ENCODE results near the gene NR6A1. TPM values are rescaled to one million over a fixed set of nuclear protein-coding genes. Genes with fewer than 3 reads are reported as not detected.

Gene NR6A1
- total and polyA plus RNA-seq, 11 donors: 0.65 to 5.7 (median 1.6) TPM

DNA sequence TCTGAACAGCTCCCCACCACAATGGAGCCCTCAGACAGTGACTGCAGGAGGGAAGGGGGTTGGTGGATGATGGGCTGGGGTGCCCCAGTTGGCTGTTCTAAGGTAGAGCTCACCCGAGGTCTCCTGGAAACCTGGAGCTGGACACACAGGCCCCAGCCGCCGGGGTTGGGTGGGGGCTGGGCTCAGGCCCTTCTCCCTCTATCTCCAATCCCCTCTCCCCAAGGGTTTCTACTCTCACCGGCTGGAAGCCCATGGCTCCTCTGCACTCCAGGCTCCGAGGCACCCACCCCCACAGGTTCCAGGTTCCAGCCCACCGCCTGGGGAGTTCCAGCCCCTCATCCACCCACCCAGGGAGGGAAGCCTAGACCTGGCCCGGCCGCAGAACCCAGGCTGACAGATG, 264.7 kb downstream of the NR6A1 start:
- intact Hi-C loops (cut with DNase I): no loop called here
- ATAC-seq: no peak
- WGBS, 4 donors: 81 to 86% (median 83%) methylated on average over 4 to 8 of the region's 8 CpGs
- Histone ChIP-seq H3K27me3 (peaks cover 20 to 45% (median 41%) of the 10 kb centered on the region in 9 donors), H3K36me3 (no peaks in the 10 kb centered on the region), H3K4me1 (peaks cover 0 to 23% (median 4%) of the 10 kb centered on the region in 12 donors), H3K4me3 (no peak overlapping the region), H3K27ac (no peak overlapping the region), H3K9me3 (no peaks in the 10 kb centered on the region)
- TF ChIP-seq POLR2A (IDR thresholded peaks at IDR 0.05): no peak
- TF ChIP-seq, protein P1, sequence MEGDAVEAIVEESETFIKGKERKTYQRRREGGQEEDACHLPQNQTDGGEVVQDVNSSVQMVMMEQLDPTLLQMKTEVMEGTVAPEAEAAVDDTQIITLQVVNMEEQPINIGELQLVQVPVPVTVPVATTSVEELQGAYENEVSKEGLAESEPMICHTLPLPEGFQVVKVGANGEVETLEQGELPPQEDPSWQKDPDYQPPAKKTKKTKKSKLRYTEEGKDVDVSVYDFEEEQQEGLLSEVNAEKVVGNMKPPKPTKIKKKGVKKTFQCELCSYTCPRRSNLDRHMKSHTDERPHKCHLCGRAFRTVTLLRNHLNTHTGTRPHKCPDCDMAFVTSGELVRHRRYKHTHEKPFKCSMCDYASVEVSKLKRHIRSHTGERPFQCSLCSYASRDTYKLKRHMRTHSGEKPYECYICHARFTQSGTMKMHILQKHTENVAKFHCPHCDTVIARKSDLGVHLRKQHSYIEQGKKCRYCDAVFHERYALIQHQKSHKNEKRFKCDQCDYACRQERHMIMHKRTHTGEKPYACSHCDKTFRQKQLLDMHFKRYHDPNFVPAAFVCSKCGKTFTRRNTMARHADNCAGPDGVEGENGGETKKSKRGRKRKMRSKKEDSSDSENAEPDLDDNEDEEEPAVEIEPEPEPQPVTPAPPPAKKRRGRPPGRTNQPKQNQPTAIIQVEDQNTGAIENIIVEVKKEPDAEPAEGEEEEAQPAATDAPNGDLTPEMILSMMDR (IDR thresholded peaks at IDR 0.05): no peak
- no peak for DNase-seq

- no peak for ATAC-seq
- H3K4me3 ChIP-seq: no peak overlapping the region
- no peaks in the 10 kb centered on the region for H3K9me3 ChIP-seq
- no peak for TF ChIP-seq POLR2A (IDR thresholded peaks at IDR 0.05)
- TF ChIP-seq, protein P1 (IDR thresholded peaks at IDR 0.05): no peak
- 80 to 91% (median 84%) methylated on average over 19 of the region's 19 CpGs for WGBS, 4 donors
- H3K27me3 ChIP-seq: peaks cover 22 to 50% (median 46%) of the 10 kb centered on the region in 9 donors
- intact Hi-C loops (cut with DNase I): no loop called here
- H3K27ac ChIP-seq: no peak overlapping the region
- DNase-seq: peak in 1 of 5 donors; percentile 16
- peaks cover 0 to 23% (median 4%) of the 10 kb centered on the region in 12 donors for H3K4me1 ChIP-seq
- H3K36me3 ChIP-seq: no peaks in the 10 kb centered on the region
Observed at GRCh38 chr9:124505901-124506346, 265.2 kb downstream of the NR6A1 start.

- ATAC-seq: no peak
- intact Hi-C loops (cut with DNase I): no loop called here
- TF ChIP-seq POLR2A (IDR thresholded peaks at IDR 0.05): no peak
- TF ChIP-seq, protein P1 (IDR thresholded peaks at IDR 0.05): no peak
- WGBS, 4 donors: 21 to 37% (median 23%) methylated on average over 24 to 69 of the region's 69 CpGs
- peaks cover 0 to 23% (median 4%) of the 10 kb centered on the region in 12 donors for H3K4me1 ChIP-seq
- H3K27ac ChIP-seq: no peak overlapping the region
- H3K9me3 ChIP-seq: no peaks in the 10 kb centered on the region
- H3K36me3 ChIP-seq: no peaks in the 10 kb centered on the region
- H3K4me3 ChIP-seq: peak overlapping the region in 1 of 12 donors; percentile 36
- DNase-seq: peak in 1 of 5 donors; percentile 14
- peaks cover 22 to 55% (median 49%) of the 10 kb centered on the region in 9 donors for H3K27me3 ChIP-seq
Observed at GRCh38 chr9:124505006-124505900, 265.9 kb downstream of the NR6A1 start.

GRCh38 chr9:124504530-124505005, 266.5 kb downstream of the NR6A1 start:
- 0 to 1% (median 0%) methylated on average over 9 to 77 of the region's 81 CpGs; no CpG with 5 or more reads in 1 of the 4 donors for WGBS, 4 donors
- TF ChIP-seq POLR2A (IDR thresholded peaks at IDR 0.05): no peak
- TF ChIP-seq, protein P1 (IDR thresholded peaks at IDR 0.05): no peak
- Histone ChIP-seq H3K27ac (no peak overlapping the region), H3K36me3 (no peaks in the 10 kb centered on the region), H3K27me3 (peaks cover 22 to 62% (median 49%) of the 10 kb centered on the region in 9 donors), H3K4me1 (peaks cover 0 to 23% (median 4%) of the 10 kb centered on the region in 12 donors), H3K9me3 (no peaks in the 10 kb centered on the region), H3K4me3 (peak overlapping the region in 9 of 12 donors; percentile 1 to 36 (median 17))
- ATAC-seq (no peak), DNase-seq (peak in 1 of 5 donors; percentile 9)
- intact Hi-C loops (cut with DNase I): no loop called here
